ENCODE measurements around the gene ZC2HC1B. TPM values are rescaled to one million over a fixed set of nuclear protein-coding genes. Genes with fewer than 3 reads are reported as not detected.

The ZC2HC1B gene
- total and polyA plus RNA-seq, 9 of the 15 experiments (the other 6 are each of a cell fraction or from before 2014, with no cell fraction given): not detected

DNA sequence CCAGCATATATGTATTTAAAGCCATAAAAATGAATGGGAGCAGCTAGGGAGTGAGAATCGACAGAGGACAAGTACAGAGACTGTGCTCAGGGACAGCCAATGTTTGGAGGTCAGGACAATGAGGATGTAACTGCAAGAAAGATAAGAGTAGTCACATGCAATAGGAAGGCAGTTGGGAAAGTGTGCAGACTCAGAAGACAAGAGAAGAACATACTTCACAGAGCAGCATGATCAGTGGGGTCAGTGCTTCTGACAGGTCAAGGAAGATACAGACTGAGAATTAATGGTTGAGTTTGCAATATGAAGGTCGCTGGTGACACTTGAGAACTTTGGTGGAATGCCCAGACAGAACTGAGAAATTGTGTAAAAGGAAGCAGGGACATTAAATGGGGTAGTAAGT, 118.7 kb downstream of the ZC2HC1B start:
- in situ Hi-C loops (cut with MboI) (no loop called here), intact Hi-C loops (cut with micrococcal nuclease) (no loop called here)
- H3K9ac ChIP-seq (ENCODE audit: insufficient read depth in 1 of 2, low read depth in 2 of 2, low read length in 2 of 2): no peak overlapping the region
- H3K27me3 ChIP-seq (ENCODE audit: control insufficient read depth in 2 of 2, insufficient read depth in 2 of 2, low read length in 2 of 2): no peaks in the 10 kb centered on the region
- TF ChIP-seq TAL1 (IDR thresholded peaks at IDR 0.05) (no peak), SOX6 (IDR thresholded peaks at IDR 0.05) (peak; percentile 40; the same call in 1 of the 2 replicates), CEBPB (tag; IDR thresholded peaks at IDR 0.05) (0 out of 2 replicates have a peak, but pooled peaks have one; percentile 9), CAMTA2 (CRISPR knock-in tag; conservative IDR thresholded peaks at IDR 0.05) (0 out of 2 replicates have a peak, but pooled peaks have one; percentile 33), OTX1 (CRISPR knock-in tag; IDR thresholded peaks at IDR 0.05) (no peak), RBM17 (IDR thresholded peaks at IDR 0.05; ENCODE audit: borderline replicate concordance, low read depth, low read length) (no peak), E2F3 (CRISPR knock-in tag; IDR thresholded peaks at IDR 0.05) (no peak), EP300 (IDR thresholded peaks at IDR 0.05; ENCODE audit: low read length) (peak; percentile 9; the same call in 1 of the 2 replicates), ESRRA (IDR thresholded peaks at IDR 0.05; ENCODE audit: borderline replicate concordance, low read depth) (peak; percentile 42; the same call in 1 of the 2 replicates), CEBPG (CRISPR knock-in tag; IDR thresholded peaks at IDR 0.05) (peak; percentile 15; the same call in 1 of the 2 replicates), CEBPG (tag; conservative IDR thresholded peaks at IDR 0.05 in 1 of 2, IDR thresholded peaks at IDR 0.05 in 1 of 2) (no peak), CBFA2T3 (IDR thresholded peaks at IDR 0.05) (no peak), MECOM (CRISPR knock-in tag; IDR thresholded peaks at IDR 0.05) (peak; percentile 64; the same call in 1 of the 2 replicates)
- TF ChIP-seq, protein P1, sequence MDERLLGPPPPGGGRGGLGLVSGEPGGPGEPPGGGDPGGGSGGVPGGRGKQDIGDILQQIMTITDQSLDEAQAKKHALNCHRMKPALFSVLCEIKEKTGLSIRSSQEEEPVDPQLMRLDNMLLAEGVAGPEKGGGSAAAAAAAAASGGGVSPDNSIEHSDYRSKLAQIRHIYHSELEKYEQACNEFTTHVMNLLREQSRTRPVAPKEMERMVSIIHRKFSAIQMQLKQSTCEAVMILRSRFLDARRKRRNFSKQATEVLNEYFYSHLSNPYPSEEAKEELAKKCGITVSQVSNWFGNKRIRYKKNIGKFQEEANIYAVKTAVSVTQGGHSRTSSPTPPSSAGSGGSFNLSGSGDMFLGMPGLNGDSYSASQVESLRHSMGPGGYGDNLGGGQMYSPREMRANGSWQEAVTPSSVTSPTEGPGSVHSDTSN (CRISPR knock-in tag; IDR thresholded peaks at IDR 0.05; ENCODE audit: low read depth): no peak
- TF ChIP-seq, protein P1 (tag; conservative IDR thresholded peaks at IDR 0.05; ENCODE audit: low read depth): 0 out of 2 replicates have a peak, but pooled peaks have one; percentile 42
- no peak overlapping the region for H3K4me3 ChIP-seq
- WGBS (ENCODE audit: insufficient coverage, low coverage, missing lambda C conversion rate): 11% methylated on average over 2 of the region's 2 CpGs
- BruUV-seq (replicated peaks): no TSS peak
- FAIRE-seq (no peak), ATAC-seq (peak; percentile 63), DNase-seq (ENCODE audit: extremely low read depth in 1 of 4, low spot score in 3 of 4) (peak in 1 of 4 experiments; percentile 35)
- no peaks in the 10 kb centered on the region for H3K79me2 ChIP-seq (ENCODE audit: control insufficient read depth, insufficient read depth, low read length)
- H3K4me2 ChIP-seq (ENCODE audit: insufficient read depth, low read length): no peak overlapping the region
- H3K36me3 ChIP-seq (ENCODE audit: control insufficient read depth, insufficient read depth, low read length): no peaks in the 10 kb centered on the region
- H3K4me1 ChIP-seq (replicated peaks in 1 of 2; ENCODE audit: control insufficient read depth in 2 of 2, insufficient read depth in 2 of 2, low read length in 2 of 2): peaks cover 0 to 7% of the 10 kb centered on the region in 2 experiments; a peak in 2 of 5 replicates
- no peak overlapping the region for H3K27ac ChIP-seq (ENCODE audit: extremely low read depth, low read depth, low read length)
- H4K20me1 ChIP-seq (replicated peaks; ENCODE audit: control insufficient read depth, insufficient read depth, low read length): no peaks in the 10 kb centered on the region
- ChIA-PET CTCF (ENCODE audit: low intra/inter-chr PET ratio) (no interaction called here), POLR2A (interaction anchor here (0.8 to 1.4 kb wide), 2 partner anchors 10 to 98 kb away, joined by 3 to 6 read pairs; no protein-coding TSS in a partner anchor)
- H2AFZ ChIP-seq (ENCODE audit: low read depth, low read length): no peak overlapping the region
- no peaks in the 10 kb centered on the region for H3K9me3 ChIP-seq (replicated peaks; ENCODE audit: control insufficient read depth, insufficient read depth, low read depth, low read length)
- H3K9me1 ChIP-seq (ENCODE audit: control insufficient read depth, insufficient read depth, low read length): no peaks in the 10 kb centered on the region

All from K562 (cell line).